ENCODE measurements around the gene PTCD2.
"Not testable (repeated sequence)": the region's sequence is repeated elsewhere in the genome, so short reads cannot be mapped to it uniquely, and the experiment has no call there.

Gene PTCD2

GRCh38 chr5:72307968-72308852 is 12.0 kb upstream of the PTCD2 start:
- TF ChIP-seq YY1 (IDR thresholded peaks at IDR 0.05; ENCODE audit: insufficient read depth, insufficient read length), result no peak
- TF ChIP-seq ZNF274 (IDR thresholded peaks at IDR 0.05; ENCODE audit: low read depth, low read length), result no peak
- TF ChIP-seq SUZ12 (IDR thresholded peaks at IDR 0.05; ENCODE audit: extremely low read depth, insufficient read depth, insufficient read length), result no peak
- DNase-seq (ENCODE audit: low read depth, low spot score), result no peak
- no peak overlapping the region for H3K9ac ChIP-seq (ENCODE audit: insufficient read length, low read depth)
- no peaks in the 10 kb centered on the region for H3K9me3 ChIP-seq (ENCODE audit: insufficient read depth, low read length)
- peaks cover 55% of the 10 kb centered on the region for H3K36me3 ChIP-seq (ENCODE audit: insufficient read depth, insufficient read length, low read length)
- H3K4me3 ChIP-seq (ENCODE audit: insufficient read length, low read depth), result no peak overlapping the region
- H3K27me3 ChIP-seq (ENCODE audit: insufficient read depth, insufficient read length), result no peaks in the 10 kb centered on the region
- H3K4me1 ChIP-seq (ENCODE audit: insufficient read depth, insufficient read length), result no peaks in the 10 kb centered on the region

- DNase-seq (ENCODE audit: low read depth, low spot score), result no peak
- Histone ChIP-seq H3K36me3 (ENCODE audit: insufficient read depth, insufficient read length, low read length) (peaks cover 59% of the 10 kb centered on the region), H3K9ac (ENCODE audit: insufficient read length, low read depth) (no peak overlapping the region), H3K4me1 (ENCODE audit: insufficient read depth, insufficient read length) (no peaks in the 10 kb centered on the region), H3K4me3 (ENCODE audit: insufficient read length, low read depth) (no peak overlapping the region), H3K9me3 (ENCODE audit: insufficient read depth, low read length) (no peaks in the 10 kb centered on the region), H3K27me3 (ENCODE audit: insufficient read depth, insufficient read length) (no peaks in the 10 kb centered on the region)
- TF ChIP-seq YY1 (IDR thresholded peaks at IDR 0.05; ENCODE audit: insufficient read depth, insufficient read length) (no peak), ZNF274 (IDR thresholded peaks at IDR 0.05; ENCODE audit: low read depth, low read length) (no peak)
Observed at GRCh38 chr5:72308853-72309191, 11.4 kb upstream of the PTCD2 start.

GRCh38 chr5:72313141-72313540 is 7.0 kb upstream of the PTCD2 start:
- TF ChIP-seq ZNF274 (IDR thresholded peaks at IDR 0.05; ENCODE audit: low read depth, low read length), result no peak
- TF ChIP-seq SUZ12 (IDR thresholded peaks at IDR 0.05; ENCODE audit: extremely low read depth, insufficient read depth, insufficient read length), result no peak
- no peaks in the 10 kb centered on the region for H3K4me1 ChIP-seq (ENCODE audit: insufficient read depth, insufficient read length)
- no peak overlapping the region for H3K4me3 ChIP-seq (ENCODE audit: insufficient read length, low read depth)
- DNase-seq (ENCODE audit: low read depth, low spot score), result no peak
- H3K9me3 ChIP-seq (ENCODE audit: insufficient read depth, low read length), result no peaks in the 10 kb centered on the region
- H3K27me3 ChIP-seq (ENCODE audit: insufficient read depth, insufficient read length), result no peaks in the 10 kb centered on the region
- H3K36me3 ChIP-seq (ENCODE audit: insufficient read depth, insufficient read length, low read length), result peaks cover 82% of the 10 kb centered on the region
- H3K9ac ChIP-seq (ENCODE audit: insufficient read length, low read depth), result no peak overlapping the region

- DNase-seq (ENCODE audit: low read depth, low spot score), result no peak
- Histone ChIP-seq H3K4me1 (ENCODE audit: insufficient read depth, insufficient read length) (no peaks in the 10 kb centered on the region), H3K4me3 (ENCODE audit: insufficient read length, low read depth) (no peak overlapping the region), H3K9ac (ENCODE audit: insufficient read length, low read depth) (no peak overlapping the region), H3K9me3 (ENCODE audit: insufficient read depth, low read length) (no peaks in the 10 kb centered on the region), H3K27me3 (ENCODE audit: insufficient read depth, insufficient read length) (no peaks in the 10 kb centered on the region), H3K36me3 (ENCODE audit: insufficient read depth, insufficient read length, low read length) (peaks cover 70% of the 10 kb centered on the region)
- no peak for TF ChIP-seq YY1 (IDR thresholded peaks at IDR 0.05; ENCODE audit: insufficient read depth, insufficient read length)
- no peak for TF ChIP-seq SUZ12 (IDR thresholded peaks at IDR 0.05; ENCODE audit: extremely low read depth, insufficient read depth, insufficient read length)
- no peak for TF ChIP-seq ZNF274 (IDR thresholded peaks at IDR 0.05; ENCODE audit: low read depth, low read length)
Observed at GRCh38 chr5:72314571-72315172, 5.5 kb upstream of the PTCD2 start.

GRCh38 chr5:72319435-72319975 is 668 bp upstream of the PTCD2 start:
- DNase-seq (ENCODE audit: low read depth, low spot score); H3K9me3 ChIP-seq (ENCODE audit: insufficient read depth, low read length); H3K4me1 ChIP-seq (ENCODE audit: insufficient read depth, insufficient read length); H3K27me3 ChIP-seq (ENCODE audit: insufficient read depth, insufficient read length): not testable (repeated sequence)
- peak overlapping the region; percentile 90 for H3K4me3 ChIP-seq (ENCODE audit: insufficient read length, low read depth)
- peak overlapping the region; percentile 97 for H3K9ac ChIP-seq (ENCODE audit: insufficient read length, low read depth)
- H3K36me3 ChIP-seq (ENCODE audit: insufficient read depth, insufficient read length, low read length), result peaks cover 50% of the 10 kb centered on the region

- no peaks in the 10 kb centered on the region for H3K27me3 ChIP-seq (ENCODE audit: insufficient read depth, insufficient read length)
- no peaks in the 10 kb centered on the region for H3K9me3 ChIP-seq (ENCODE audit: insufficient read depth, low read length)
- H3K9ac ChIP-seq (ENCODE audit: insufficient read length, low read depth), result no peak overlapping the region
- peaks cover 65% of the 10 kb centered on the region for H3K36me3 ChIP-seq (ENCODE audit: insufficient read depth, insufficient read length, low read length)
- no peak overlapping the region for H3K4me3 ChIP-seq (ENCODE audit: insufficient read length, low read depth)
- DNase-seq (ENCODE audit: low read depth, low spot score), result no peak
- TF ChIP-seq SUZ12 (IDR thresholded peaks at IDR 0.05; ENCODE audit: extremely low read depth, insufficient read depth, insufficient read length), result no peak
- TF ChIP-seq YY1 (IDR thresholded peaks at IDR 0.05; ENCODE audit: insufficient read depth, insufficient read length), result no peak
- no peak for TF ChIP-seq ZNF274 (IDR thresholded peaks at IDR 0.05; ENCODE audit: low read depth, low read length)
- no peaks in the 10 kb centered on the region for H3K4me1 ChIP-seq (ENCODE audit: insufficient read depth, insufficient read length)
Observed at GRCh38 chr5:72324189-72324825, 4.1 kb downstream of the PTCD2 start.

GRCh38 chr5:72325566-72326305 is 5.6 kb downstream of the PTCD2 start:
- TF ChIP-seq SUZ12 (IDR thresholded peaks at IDR 0.05; ENCODE audit: extremely low read depth, insufficient read depth, insufficient read length) (no peak), YY1 (IDR thresholded peaks at IDR 0.05; ENCODE audit: insufficient read depth, insufficient read length) (no peak), ZNF274 (IDR thresholded peaks at IDR 0.05; ENCODE audit: low read depth, low read length) (no peak)
- DNase-seq (ENCODE audit: low read depth, low spot score), result no peak
- no peaks in the 10 kb centered on the region for H3K4me1 ChIP-seq (ENCODE audit: insufficient read depth, insufficient read length)
- no peaks in the 10 kb centered on the region for H3K9me3 ChIP-seq (ENCODE audit: insufficient read depth, low read length)
- no peak overlapping the region for H3K9ac ChIP-seq (ENCODE audit: insufficient read length, low read depth)
- peaks cover 71% of the 10 kb centered on the region for H3K36me3 ChIP-seq (ENCODE audit: insufficient read depth, insufficient read length, low read length)
- H3K27me3 ChIP-seq (ENCODE audit: insufficient read depth, insufficient read length), result no peaks in the 10 kb centered on the region
- H3K4me3 ChIP-seq (ENCODE audit: insufficient read length, low read depth), result no peak overlapping the region

All from NT2/D1 (cell line).